Kidney (tissue), 14 donors: Measurements from ENCODE around the gene GABPB1. TPM values are rescaled to one million over a fixed set of nuclear protein-coding genes. Genes with fewer than 3 reads are reported as not detected.

Experiments used
- DNase-seq, 5 donors: peaks; one replicate each; pipeline ENCODE4 v3.0.0-alpha.2; 2013 to 2020
- FAIRE-seq: peaks from 2 replicates; lab custom pipeline; 2012; peaks lifted over from hg19 to GRCh38; lab: Jason Lieb, UNC
- H3K27ac ChIP-seq, 2 donors: one replicate each; pipeline ENCODE4 v1.7.0; 2013; ENCODE audit warnings: low read depth in 2 of 2, low read length in 2 of 2, inconsistent platforms in 1 of 2
- H3K27me3 ChIP-seq: one replicate; pipeline ENCODE4 v1.7.1; 2013; ENCODE audit warnings: low read length, inconsistent platforms; ENCODE audit not compliant: control insufficient read depth, insufficient read depth
- H3K36me3 ChIP-seq, 3 donors: one replicate each; pipeline versions ENCODE4 v1.7.0 to v1.7.1; 2013; ENCODE audit warnings: low read length in 3 of 3, control low read depth in 1 of 3, inconsistent platforms in 1 of 3; ENCODE audit not compliant: insufficient read depth in 3 of 3, control insufficient read depth in 2 of 3
- H3K4me1 ChIP-seq, 3 donors: one replicate each; pipeline versions ENCODE4 v1.7.0 to v1.7.1; 2013; ENCODE audit warnings: low read length in 3 of 3, inconsistent platforms in 1 of 3, low read depth in 1 of 3; ENCODE audit not compliant: control insufficient read depth in 2 of 3, insufficient read depth in 2 of 3
- H3K4me3 ChIP-seq, 3 donors: one replicate each; pipeline versions ENCODE4 v1.7.0 to v1.8.1; 2013; ENCODE audit warnings: low read length in 3 of 3, control low read depth in 1 of 3, inconsistent platforms in 1 of 3
- H3K9ac ChIP-seq, 3 donors: one replicate each; pipeline versions ENCODE4 v1.7.0 to v1.7.1; 2013; ENCODE audit warnings: low read length in 3 of 3, control low read depth in 1 of 3, inconsistent platforms in 1 of 3
- H3K9me3 ChIP-seq, 3 donors: one replicate each; pipeline versions ENCODE4 v1.7.0 to v1.7.1; 2013; ENCODE audit warnings: low read length in 3 of 3, control low read depth in 1 of 3, inconsistent platforms in 1 of 3; ENCODE audit not compliant: control insufficient read depth in 2 of 3, insufficient read depth in 1 of 3
- intact Hi-C: fragments of 100-400 bp; cut with DNase I; formaldehyde crosslinking; loops from one replicate; pipeline ENCODE4 v1.11.1; 2022
- polyA plus RNA-seq: library from polyadenylated mRNA; stranded (reverse); fragments of 350-450 nt; fragmentation: Illumina TruSeq; extraction: RNeasy Lipid Tissue Mini Kit (QIAGEN cat#74804); gene quantifications from one replicate; pipeline ENCODE4 v1.2.3, GENCODE V29; 2014; ENCODE audit warnings: low read depth, low replicate concordance; ENCODE audit not compliant: insufficient read depth
- total RNA-seq: library from RNA; stranded (reverse); fragmentation: NEBNext Ultra II Directional; extraction: Animal tissue kit (Norgen Biotek cat#: 25700); gene quantifications from one replicate; pipeline ENCODE4 v1.2.1, GENCODE V29; 2021
- TF ChIP-seq, protein P1 (sequence below): IDR thresholded peaks from 3 replicates; pipeline ENCODE4 v1.5.1; 2012; ENCODE audit warnings: mild to moderate bottlenecking, moderate library complexity, borderline replicate concordance; ENCODE audit not compliant: insufficient read depth; ENCODE audit errors: extremely low read depth
- donor health status: control.
- donor health status: control.
- donor health status: control.
- donor health status: control.
- donor health status: control.
- donor health status: DM: yes; HTN: yes; CAD: no.
- donor health status: Normal renal cell carcinoma (clear cell type).

Gene GABPB1
- total and polyA plus RNA-seq, 2 donors from 2014 or later: 6.2 to 20.6 TPM

- FAIRE-seq: no peak
- Histone ChIP-seq H3K4me1 (no peaks in the 10 kb centered on the region), H3K4me3 (no peak overlapping the region), H3K27ac (no peak overlapping the region), H3K9ac (no peak overlapping the region), H3K9me3 (no peaks in the 10 kb centered on the region), H3K27me3 (no peaks in the 10 kb centered on the region), H3K36me3 (no peaks in the 10 kb centered on the region)
- intact Hi-C loops: no loop called here
- TF ChIP-seq, protein P1, sequence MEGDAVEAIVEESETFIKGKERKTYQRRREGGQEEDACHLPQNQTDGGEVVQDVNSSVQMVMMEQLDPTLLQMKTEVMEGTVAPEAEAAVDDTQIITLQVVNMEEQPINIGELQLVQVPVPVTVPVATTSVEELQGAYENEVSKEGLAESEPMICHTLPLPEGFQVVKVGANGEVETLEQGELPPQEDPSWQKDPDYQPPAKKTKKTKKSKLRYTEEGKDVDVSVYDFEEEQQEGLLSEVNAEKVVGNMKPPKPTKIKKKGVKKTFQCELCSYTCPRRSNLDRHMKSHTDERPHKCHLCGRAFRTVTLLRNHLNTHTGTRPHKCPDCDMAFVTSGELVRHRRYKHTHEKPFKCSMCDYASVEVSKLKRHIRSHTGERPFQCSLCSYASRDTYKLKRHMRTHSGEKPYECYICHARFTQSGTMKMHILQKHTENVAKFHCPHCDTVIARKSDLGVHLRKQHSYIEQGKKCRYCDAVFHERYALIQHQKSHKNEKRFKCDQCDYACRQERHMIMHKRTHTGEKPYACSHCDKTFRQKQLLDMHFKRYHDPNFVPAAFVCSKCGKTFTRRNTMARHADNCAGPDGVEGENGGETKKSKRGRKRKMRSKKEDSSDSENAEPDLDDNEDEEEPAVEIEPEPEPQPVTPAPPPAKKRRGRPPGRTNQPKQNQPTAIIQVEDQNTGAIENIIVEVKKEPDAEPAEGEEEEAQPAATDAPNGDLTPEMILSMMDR: no peak
- DNase-seq: no peak
Observed at GRCh38 chr15:50318697-50319096, 36.3 kb downstream of the GABPB1 start.

- DNase-seq: peak in 2 of 5 donors; percentile 49 to 71
- FAIRE-seq: peak; percentile 72
- TF ChIP-seq, protein P1: peak; percentile 52
Observed at GRCh38 chr15:50315814-50316630, 39.0 kb downstream of the GABPB1 start.

DNA sequence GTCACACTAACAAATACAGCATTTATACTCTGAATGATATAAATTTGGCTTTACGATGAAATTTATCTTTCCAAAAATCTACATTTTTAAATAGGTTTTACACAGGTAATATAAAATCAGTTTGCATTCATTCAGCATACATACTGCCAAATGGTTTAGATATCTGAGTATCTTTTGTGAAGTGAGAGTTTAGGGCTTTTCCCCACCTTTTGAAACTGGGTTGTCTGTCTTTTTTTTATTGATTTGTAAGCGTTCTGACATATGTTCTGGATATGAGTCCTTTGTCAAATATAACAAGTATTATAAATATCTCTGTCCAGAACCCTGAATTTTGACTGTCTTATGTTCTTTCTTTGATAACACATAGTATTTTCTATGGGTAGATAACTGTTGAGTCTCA lies 42.4 kb downstream of the GABPB1 start:
- no peaks in the 10 kb centered on the region for H3K4me1 ChIP-seq
- TF ChIP-seq, protein P1: no peak
- H3K9ac ChIP-seq: no peak overlapping the region
- no peaks in the 10 kb centered on the region for H3K27me3 ChIP-seq
- H3K36me3 ChIP-seq: no peaks in the 10 kb centered on the region
- DNase-seq (no peak), FAIRE-seq (no peak)
- no peaks in the 10 kb centered on the region for H3K9me3 ChIP-seq
- H3K4me3 ChIP-seq: no peak overlapping the region
- intact Hi-C loops: no loop called here
- H3K27ac ChIP-seq: no peak overlapping the region

More at GRCh38 chr15:50315814-50316630, 39.0 kb downstream of the GABPB1 start:
- no peaks in the 10 kb centered on the region for H3K27me3 ChIP-seq
- H3K9me3 ChIP-seq: no peaks in the 10 kb centered on the region
- H3K4me3 ChIP-seq: no peak overlapping the region
- H3K4me1 ChIP-seq: no peaks in the 10 kb centered on the region
- no peak overlapping the region for H3K9ac ChIP-seq
- no peak overlapping the region for H3K27ac ChIP-seq
- intact Hi-C loops: no loop called here
- H3K36me3 ChIP-seq: no peaks in the 10 kb centered on the region

- Histone ChIP-seq H3K4me3 (no peak overlapping the region), H3K27ac (no peak overlapping the region), H3K9me3 (no peaks in the 10 kb centered on the region), H3K27me3 (no peaks in the 10 kb centered on the region), H3K4me1 (no peaks in the 10 kb centered on the region), H3K9ac (no peak overlapping the region), H3K36me3 (no peaks in the 10 kb centered on the region)
- FAIRE-seq (no peak), DNase-seq (no peak)
- TF ChIP-seq, protein P1: no peak
- intact Hi-C loops: no loop called here
Observed at GRCh38 chr15:50307799-50308198, 47.2 kb downstream of the GABPB1 start.
